ENCODE results near the gene CD68.
A peak's percentile ranks its signal among the peaks of the same experiment; 100 is the strongest.
"Not testable (repeated sequence)": the region's sequence is repeated elsewhere in the genome, so short reads cannot be mapped to it uniquely, and the experiment has no call there.

Gene CD68

DNA sequence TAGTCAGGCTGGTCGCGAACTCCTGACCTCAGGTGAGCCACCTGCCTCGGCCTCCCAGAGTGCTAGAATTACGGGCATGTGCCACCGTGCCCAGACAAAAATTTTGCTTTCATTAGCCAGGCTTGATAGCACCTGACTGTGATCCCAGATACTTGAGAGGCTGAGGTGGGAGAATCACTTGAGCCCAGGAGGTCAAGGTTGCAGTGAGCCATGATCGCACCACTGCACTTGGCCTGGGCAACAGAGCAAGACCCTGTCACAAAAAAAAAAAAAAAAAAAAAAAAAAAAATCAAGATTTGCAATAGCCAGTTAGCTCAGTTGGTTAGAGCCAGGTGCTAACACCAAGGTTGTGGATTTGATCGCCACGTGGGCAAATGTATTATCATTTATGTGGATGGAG lies 41.4 kb downstream of the CD68 start:
- Histone ChIP-seq H3K36me3 (ENCODE audit: control insufficient read depth, insufficient read depth, low read length) (no peaks in the 10 kb centered on the region), H3K4me2 (ENCODE audit: low read length) (no peak overlapping the region), H2AFZ (no peak overlapping the region), H3K9me3 (ENCODE audit: control insufficient read depth, low read length) (no peaks in the 10 kb centered on the region), H3K79me2 (no peaks in the 10 kb centered on the region), H3K4me1 (no peaks in the 10 kb centered on the region), H3K27me3 (ENCODE audit: control insufficient read depth, insufficient read depth, low read length) (no peaks in the 10 kb centered on the region), H3K4me3 (ENCODE audit: low read depth, low read length) (no peak overlapping the region), H3K27ac (no peak overlapping the region), H3K9ac (no peak overlapping the region)
- TF ChIP-seq, protein P1, sequence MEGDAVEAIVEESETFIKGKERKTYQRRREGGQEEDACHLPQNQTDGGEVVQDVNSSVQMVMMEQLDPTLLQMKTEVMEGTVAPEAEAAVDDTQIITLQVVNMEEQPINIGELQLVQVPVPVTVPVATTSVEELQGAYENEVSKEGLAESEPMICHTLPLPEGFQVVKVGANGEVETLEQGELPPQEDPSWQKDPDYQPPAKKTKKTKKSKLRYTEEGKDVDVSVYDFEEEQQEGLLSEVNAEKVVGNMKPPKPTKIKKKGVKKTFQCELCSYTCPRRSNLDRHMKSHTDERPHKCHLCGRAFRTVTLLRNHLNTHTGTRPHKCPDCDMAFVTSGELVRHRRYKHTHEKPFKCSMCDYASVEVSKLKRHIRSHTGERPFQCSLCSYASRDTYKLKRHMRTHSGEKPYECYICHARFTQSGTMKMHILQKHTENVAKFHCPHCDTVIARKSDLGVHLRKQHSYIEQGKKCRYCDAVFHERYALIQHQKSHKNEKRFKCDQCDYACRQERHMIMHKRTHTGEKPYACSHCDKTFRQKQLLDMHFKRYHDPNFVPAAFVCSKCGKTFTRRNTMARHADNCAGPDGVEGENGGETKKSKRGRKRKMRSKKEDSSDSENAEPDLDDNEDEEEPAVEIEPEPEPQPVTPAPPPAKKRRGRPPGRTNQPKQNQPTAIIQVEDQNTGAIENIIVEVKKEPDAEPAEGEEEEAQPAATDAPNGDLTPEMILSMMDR (IDR thresholded peaks at IDR 0.05): no peak

DNA sequence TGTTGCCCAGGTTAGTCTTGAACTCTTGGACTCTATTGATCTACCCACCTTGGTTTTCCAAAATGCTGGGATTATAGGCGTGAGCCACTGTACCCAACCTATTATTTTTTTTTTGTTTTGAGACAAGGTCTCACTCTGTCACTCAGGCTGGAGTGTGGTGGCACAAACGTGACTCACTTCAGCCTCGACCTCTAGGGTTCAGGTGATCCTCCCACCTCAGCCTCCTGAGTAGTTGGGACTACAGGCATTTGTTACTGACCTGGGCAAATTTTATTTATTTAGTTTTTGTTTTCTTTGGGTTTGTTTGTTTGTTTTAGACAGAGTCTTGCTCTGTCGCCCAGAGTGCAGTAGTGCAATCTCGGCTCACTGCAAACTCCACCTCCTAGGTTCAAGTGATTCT lies 44.2 kb downstream of the CD68 start:
- Histone ChIP-seq H3K79me2 (no peaks in the 10 kb centered on the region), H3K4me3 (ENCODE audit: low read depth, low read length) (no peak overlapping the region), H3K27ac (no peak overlapping the region), H3K9me3 (ENCODE audit: control insufficient read depth, low read length) (no peaks in the 10 kb centered on the region), H3K36me3 (ENCODE audit: control insufficient read depth, insufficient read depth, low read length) (no peaks in the 10 kb centered on the region), H3K9ac (no peak overlapping the region), H3K27me3 (ENCODE audit: control insufficient read depth, insufficient read depth, low read length) (no peaks in the 10 kb centered on the region), H3K4me1 (peaks cover 6% of the 10 kb centered on the region), H3K4me2 (ENCODE audit: low read length) (no peak overlapping the region), H2AFZ (no peak overlapping the region)
- TF ChIP-seq, protein P1 (IDR thresholded peaks at IDR 0.05): no peak

DNA sequence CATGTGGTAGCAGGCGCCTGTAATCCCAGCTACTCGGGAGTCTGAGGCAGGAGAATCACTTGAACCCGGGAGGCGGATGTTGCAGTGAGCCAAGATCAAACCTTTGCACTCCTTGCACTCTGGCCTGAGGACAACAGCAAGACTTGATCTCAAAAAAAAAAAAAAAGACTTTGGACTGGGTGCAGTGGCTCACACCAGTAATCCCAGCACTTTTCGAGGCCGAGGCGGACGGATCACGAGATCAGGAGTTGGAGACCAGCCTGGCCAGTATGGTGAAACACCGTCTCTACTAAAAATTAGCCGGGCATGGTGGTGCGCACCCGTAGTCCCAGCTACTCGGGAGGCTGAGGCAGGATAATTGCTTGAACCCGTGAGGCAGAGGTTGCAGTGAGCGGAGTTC lies 46.3 kb downstream of the CD68 start:
- not testable (repeated sequence) for H3K9me3 ChIP-seq (ENCODE audit: control insufficient read depth, low read length); H3K27me3 ChIP-seq (ENCODE audit: control insufficient read depth, insufficient read depth, low read length); H3K79me2 ChIP-seq; H2AFZ ChIP-seq; H3K27ac ChIP-seq; H3K4me3 ChIP-seq (ENCODE audit: low read depth, low read length); H3K36me3 ChIP-seq (ENCODE audit: control insufficient read depth, insufficient read depth, low read length); H3K4me2 ChIP-seq (ENCODE audit: low read length); H3K9ac ChIP-seq
- peaks cover 11% of the 10 kb centered on the region for H3K4me1 ChIP-seq

DNA sequence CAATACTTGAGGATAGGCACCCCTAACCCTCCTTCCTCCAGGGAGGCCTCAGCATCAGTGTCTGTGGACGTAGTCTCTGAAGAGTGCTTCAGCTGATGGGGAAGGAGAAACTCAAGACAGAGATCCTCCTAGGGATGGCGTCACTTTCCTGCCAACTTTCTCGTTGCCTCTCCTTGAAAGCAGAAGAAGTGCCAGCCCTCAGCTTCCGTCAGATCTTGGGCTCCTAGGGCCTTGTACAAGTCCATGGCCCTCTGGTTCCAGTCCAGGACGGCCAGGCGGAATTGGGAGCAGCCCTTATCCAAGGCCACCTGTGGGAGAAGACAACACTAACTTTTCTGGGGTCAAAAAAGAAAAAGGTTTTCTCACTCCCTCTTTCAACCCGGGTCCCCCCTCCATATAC lies 46.9 kb downstream of the CD68 start:
- TF ChIP-seq, protein P1 (IDR thresholded peaks at IDR 0.05): no peak
- Histone ChIP-seq H3K79me2 (no peaks in the 10 kb centered on the region), H3K4me2 (ENCODE audit: low read length) (peak overlapping the region; percentile 88), H2AFZ (no peak overlapping the region), H3K27ac (no peak overlapping the region), H3K27me3 (ENCODE audit: control insufficient read depth, insufficient read depth, low read length) (no peaks in the 10 kb centered on the region), H3K9me3 (ENCODE audit: control insufficient read depth, low read length) (no peaks in the 10 kb centered on the region), H3K36me3 (ENCODE audit: control insufficient read depth, insufficient read depth, low read length) (no peaks in the 10 kb centered on the region), H3K4me1 (peaks cover 15% of the 10 kb centered on the region), H3K4me3 (ENCODE audit: low read depth, low read length) (no peak overlapping the region), H3K9ac (no peak overlapping the region)

DNA sequence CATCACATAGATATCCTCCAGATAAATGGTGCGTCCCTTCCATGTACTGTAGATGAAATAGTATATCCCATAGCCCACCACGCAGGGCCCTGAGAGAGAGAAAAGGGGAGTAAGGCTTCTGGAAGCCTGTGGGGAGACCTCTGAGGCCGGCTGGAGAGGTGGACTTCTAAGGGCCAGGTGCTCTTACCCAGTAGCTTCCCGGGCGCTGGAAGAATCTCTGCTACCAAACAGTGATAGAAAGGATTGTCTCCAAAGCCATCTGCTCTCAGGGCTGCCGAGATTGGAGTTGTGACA lies 47.5 kb downstream of the CD68 start:
- peak overlapping the region; percentile 83 for H2AFZ ChIP-seq
- H3K36me3 ChIP-seq (ENCODE audit: control insufficient read depth, insufficient read depth, low read length): no peaks in the 10 kb centered on the region
- H3K4me3 ChIP-seq (ENCODE audit: low read depth, low read length): peak overlapping the region; percentile 94
- peak overlapping the region; percentile 91 for H3K27ac ChIP-seq
- no peaks in the 10 kb centered on the region for H3K79me2 ChIP-seq
- no peaks in the 10 kb centered on the region for H3K9me3 ChIP-seq (ENCODE audit: control insufficient read depth, low read length)
- H3K9ac ChIP-seq: peak overlapping the region; percentile 54
- TF ChIP-seq, protein P1 (IDR thresholded peaks at IDR 0.05): no peak
- no peaks in the 10 kb centered on the region for H3K27me3 ChIP-seq (ENCODE audit: control insufficient read depth, insufficient read depth, low read length)
- H3K4me2 ChIP-seq (ENCODE audit: low read length): peak overlapping the region; percentile 88
- H3K4me1 ChIP-seq: peaks cover 19% of the 10 kb centered on the region

All from parathyroid adenoma (tissue), 2 donors.